H9 (cell line): ENCODE results near the gene KRT39. TPM values are rescaled to one million over a fixed set of nuclear protein-coding genes. Genes with fewer than 3 reads are reported as not detected.

Experiments
- DNase-seq: peaks from one replicate; pipeline ENCODE4 v3.0.0-alpha.2; 2017
- H2AFZ ChIP-seq: one replicate; pipeline ENCODE4 v1.6.1; 2013; ENCODE audit warnings: mild to moderate bottlenecking, low read length, control low read depth, moderate library complexity
- H2AK5ac ChIP-seq: 2 replicates; pipeline ENCODE4 v1.6.1; 2013; ENCODE audit warnings: low read length, control low read depth, mixed read lengths; ENCODE audit not compliant: insufficient read length
- H2BK120ac ChIP-seq: one replicate; pipeline ENCODE4 v1.6.1; 2013; ENCODE audit warnings: low read depth, mild to moderate bottlenecking, low read length, control low read depth, inconsistent platforms; ENCODE audit not compliant: poor library complexity, severe bottlenecking
- H2BK12ac ChIP-seq: 2 replicates; pipeline ENCODE4 v1.6.1; 2013; ENCODE audit warnings: low read length, control low read depth, mixed read lengths, low read depth; ENCODE audit not compliant: insufficient read length
- H2BK15ac ChIP-seq: 2 replicates; pipeline ENCODE4 v1.6.1; 2013; ENCODE audit warnings: low read depth, low read length, control low read depth
- H2BK20ac ChIP-seq: one replicate; pipeline ENCODE4 v1.6.1; 2013; ENCODE audit warnings: low read depth, mild to moderate bottlenecking, low read length, control low read depth, inconsistent platforms; ENCODE audit not compliant: poor library complexity, severe bottlenecking
- H2BK5ac ChIP-seq: 2 replicates; pipeline ENCODE4 v1.6.1; 2013; ENCODE audit warnings: low read length, control low read depth, mixed read lengths; ENCODE audit not compliant: insufficient read length
- H3K14ac ChIP-seq: 2 replicates; pipeline ENCODE4 v1.6.1; 2013; ENCODE audit warnings: low read length, control low read depth; ENCODE audit not compliant: insufficient read depth
- H3K18ac ChIP-seq: 2 replicates; pipeline ENCODE4 v1.6.1; 2013; ENCODE audit warnings: low read depth, mild to moderate bottlenecking, mixed read lengths, low read length, control low read depth; ENCODE audit not compliant: insufficient read length
- H3K23ac ChIP-seq: 2 replicates; pipeline ENCODE4 v1.6.1; 2013; ENCODE audit warnings: low read length, control low read depth, mixed read lengths, low read depth; ENCODE audit not compliant: insufficient read length
- H3K23me2 ChIP-seq: 2 replicates; pipeline ENCODE4 v1.6.1; 2013; ENCODE audit warnings: low read depth, mild to moderate bottlenecking, mixed read lengths, low read length, control low read depth; ENCODE audit not compliant: insufficient read length, poor library complexity, severe bottlenecking
- H3K27ac ChIP-seq: 2 replicates; pipeline ENCODE4 v1.5.1; 2013; ENCODE audit warnings: low read length, control low read depth, mixed read lengths, low read depth; ENCODE audit not compliant: insufficient read length
- H3K27me3 ChIP-seq: 2 replicates; pipeline ENCODE4 v1.6.1; 2013; ENCODE audit warnings: low read length, control low read depth, inconsistent platforms; ENCODE audit not compliant: insufficient read depth
- H3K4ac ChIP-seq: 2 replicates; pipeline ENCODE4 v1.6.1; 2013; ENCODE audit warnings: low read depth, mild to moderate bottlenecking, control low read depth, inconsistent platforms, low read length, moderate library complexity
- H3K4me1 ChIP-seq: 2 replicates; pipeline ENCODE4 v1.6.1; 2013; ENCODE audit warnings: low read length, control low read depth, inconsistent platforms; ENCODE audit not compliant: insufficient read depth
- H3K4me2 ChIP-seq: 2 replicates; pipeline ENCODE4 v1.6.1; 2013; ENCODE audit warnings: low read length, control low read depth, mixed read lengths; ENCODE audit not compliant: insufficient read length, insufficient read depth
- H3K56ac ChIP-seq: 2 replicates; pipeline ENCODE4 v1.6.1; 2013; ENCODE audit warnings: low read depth, mild to moderate bottlenecking, mixed read lengths, low read length, control low read depth; ENCODE audit not compliant: insufficient read length
- H3K79me1 ChIP-seq: 2 replicates; pipeline ENCODE4 v1.6.1; 2013; ENCODE audit warnings: low read depth, mild to moderate bottlenecking, moderate library complexity, low read length, control low read depth, inconsistent platforms; ENCODE audit not compliant: insufficient read depth, poor library complexity, severe bottlenecking
- H3K79me2 ChIP-seq: 2 replicates; pipeline ENCODE4 v1.6.1; 2013; ENCODE audit warnings: low read length, control low read depth, inconsistent platforms; ENCODE audit not compliant: insufficient read depth
- H3K9ac ChIP-seq: 2 replicates; pipeline ENCODE4 v1.6.1; 2013; ENCODE audit warnings: low read length, control low read depth, mixed read lengths; ENCODE audit not compliant: insufficient read length; ENCODE audit errors: extremely low read depth
- H3K9me3 ChIP-seq: one replicate; pipeline ENCODE4 v1.6.1; 2013; ENCODE audit warnings: low read depth, low read length, inconsistent platforms; ENCODE audit not compliant: control insufficient read depth
- H3T11ph ChIP-seq: one replicate; pipeline ENCODE4 v1.6.1; 2013; ENCODE audit warnings: mild to moderate bottlenecking, low read length, control low read depth, inconsistent platforms
- H4K20me1 ChIP-seq: one replicate; pipeline ENCODE4 v1.6.1; 2013; ENCODE audit not compliant: control insufficient read depth, insufficient read length, insufficient read depth
- H4K5ac ChIP-seq: 2 replicates; pipeline ENCODE4 v1.6.1; 2013; ENCODE audit warnings: low read depth, mild to moderate bottlenecking, mixed read lengths, low read length, control low read depth; ENCODE audit not compliant: insufficient read length
- H4K8ac ChIP-seq: replicated peaks from 2 replicates; pipeline ENCODE4 v1.6.1; 2013; ENCODE audit warnings: low read length, control low read depth, mixed read lengths, low read depth; ENCODE audit not compliant: insufficient read length
- H4K91ac ChIP-seq: 2 replicates; pipeline ENCODE4 v1.6.1; 2013; ENCODE audit warnings: low read depth, mild to moderate bottlenecking, moderate library complexity, mixed read lengths, low read length, control low read depth; ENCODE audit not compliant: insufficient read length
- H3K27ac Mint-ChIP-seq, 3 experiments: 2 replicates in 2 of 3; 3 replicates in 1 of 3; pipeline ENCODE4 v1.8.0; 2020 to 2021; ENCODE audit warnings: mixed read lengths in 3 of 3, mild to moderate bottlenecking in 1 of 3, moderate library complexity in 1 of 3
- H3K27me3 Mint-ChIP-seq: 2 replicates; pipeline ENCODE4 v1.8.0; 2021; ENCODE audit warnings: low read depth, mild to moderate bottlenecking, moderate library complexity, mixed read lengths
- H3K36me3 Mint-ChIP-seq, 3 experiments: 2 replicates in 2 of 3; 3 replicates in 1 of 3; pipeline ENCODE4 v1.8.0; 2020 to 2021; ENCODE audit warnings: low read depth in 3 of 3, mixed read lengths in 3 of 3; ENCODE audit not compliant: insufficient read depth in 1 of 3
- H3K4me1 Mint-ChIP-seq, 2 experiments: 2 replicates each; pipeline ENCODE4 v1.8.0; 2020; ENCODE audit warnings: mixed read lengths in 2 of 2
- H3K4me3 Mint-ChIP-seq, 2 experiments: 2 replicates in 1 of 2; 3 replicates in 1 of 2; pipeline ENCODE4 v1.8.0; 2020 to 2021; ENCODE audit warnings: mild to moderate bottlenecking in 2 of 2, mixed read lengths in 2 of 2, moderate library complexity in 1 of 2
- H3K9me3 Mint-ChIP-seq, 2 experiments: 2 replicates in 1 of 2; 3 replicates in 1 of 2; pipeline ENCODE4 v1.8.0; 2020; ENCODE audit warnings: mild to moderate bottlenecking in 2 of 2, mixed read lengths in 2 of 2, moderate library complexity in 1 of 2
- WGBS: extraction: QIAGEN DNeasy Blood & Tissue Kit; methylation state at CpG from one replicate; pipeline ENCODE4 v1.1.7; 2013; ENCODE audit warnings: missing lambda C conversion rate, low lambda C conversion rate, mixed read lengths; ENCODE audit not compliant: insufficient read length; ENCODE audit errors: extremely low coverage; 5-methylcytosine and 5-hydroxymethylcytosine counted together
- total RNA-seq: library from RNA; stranded (reverse); gene quantifications from 2 replicates; pipeline ENCODE4 v1.2.1, GENCODE V29; 2021
- TF ChIP-seq, protein P1 (sequence below): fragments of 200-600 bp; sonication (generic); conservative IDR thresholded peaks from 3 replicates; pipeline ENCODE4 v1.8.0; 2021; ENCODE audit warnings: antibody characterized with exemption, mild to moderate bottlenecking

The KRT39 gene
- total RNA-seq, 1 experiment from 2014 or later: not detected

DNA sequence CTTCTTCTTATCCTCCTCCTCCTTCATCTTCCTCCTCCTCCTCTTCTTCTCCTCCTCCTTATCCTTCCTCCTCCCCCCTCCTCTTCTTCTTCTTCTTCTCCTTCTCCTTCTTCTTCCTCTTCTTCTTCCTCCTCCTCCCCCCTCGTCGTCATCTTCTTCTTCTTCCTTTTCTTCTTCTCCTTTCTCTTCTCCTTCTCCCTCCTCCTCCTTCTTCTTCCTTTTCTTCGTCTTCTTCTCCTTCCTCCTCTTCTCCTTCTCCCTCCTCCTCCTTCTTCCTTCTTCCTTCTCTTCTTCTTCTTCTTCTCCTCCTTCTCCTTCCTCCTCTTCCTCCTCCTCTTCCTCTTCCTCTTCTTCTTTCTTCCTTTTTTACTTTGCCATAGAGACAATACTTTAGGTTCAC is 24.2 kb downstream of the KRT39 start:
- TF ChIP-seq, protein P1, sequence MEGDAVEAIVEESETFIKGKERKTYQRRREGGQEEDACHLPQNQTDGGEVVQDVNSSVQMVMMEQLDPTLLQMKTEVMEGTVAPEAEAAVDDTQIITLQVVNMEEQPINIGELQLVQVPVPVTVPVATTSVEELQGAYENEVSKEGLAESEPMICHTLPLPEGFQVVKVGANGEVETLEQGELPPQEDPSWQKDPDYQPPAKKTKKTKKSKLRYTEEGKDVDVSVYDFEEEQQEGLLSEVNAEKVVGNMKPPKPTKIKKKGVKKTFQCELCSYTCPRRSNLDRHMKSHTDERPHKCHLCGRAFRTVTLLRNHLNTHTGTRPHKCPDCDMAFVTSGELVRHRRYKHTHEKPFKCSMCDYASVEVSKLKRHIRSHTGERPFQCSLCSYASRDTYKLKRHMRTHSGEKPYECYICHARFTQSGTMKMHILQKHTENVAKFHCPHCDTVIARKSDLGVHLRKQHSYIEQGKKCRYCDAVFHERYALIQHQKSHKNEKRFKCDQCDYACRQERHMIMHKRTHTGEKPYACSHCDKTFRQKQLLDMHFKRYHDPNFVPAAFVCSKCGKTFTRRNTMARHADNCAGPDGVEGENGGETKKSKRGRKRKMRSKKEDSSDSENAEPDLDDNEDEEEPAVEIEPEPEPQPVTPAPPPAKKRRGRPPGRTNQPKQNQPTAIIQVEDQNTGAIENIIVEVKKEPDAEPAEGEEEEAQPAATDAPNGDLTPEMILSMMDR: no peak
- no peaks in the 10 kb centered on the region for H3K9me3 ChIP-seq
- H3K9ac ChIP-seq: no peak overlapping the region
- H3K4me2 ChIP-seq: no peak overlapping the region
- H3K79me1 ChIP-seq: no peaks in the 10 kb centered on the region
- no peaks in the 10 kb centered on the region for H4K20me1 ChIP-seq
- Mint-ChIP-seq H3K27ac (no peak overlapping the region), H3K27me3 (no peaks in the 10 kb centered on the region; the same call in none of the 2 replicates), H3K36me3 (no peaks in the 10 kb centered on the region), H3K4me1 (peaks cover 2 to 8% of the 10 kb centered on the region in 2 experiments; a peak in 3 of 4 replicates), H3K9me3 (peaks cover 0 to 4% of the 10 kb centered on the region in 2 experiments; a peak in 3 of 5 replicates), H3K4me3 (no peak overlapping the region; a peak in 1 of 5 replicates)
- no peaks in the 10 kb centered on the region for H3K4me1 ChIP-seq
- peaks cover 3% of the 10 kb centered on the region for H3K23me2 ChIP-seq
- no peak overlapping the region for H3T11ph ChIP-seq
- no peak overlapping the region for H3K23ac ChIP-seq
- no peak overlapping the region for H2AK5ac ChIP-seq
- H4K91ac ChIP-seq: no peak overlapping the region
- H3K56ac ChIP-seq: no peak overlapping the region
- H3K18ac ChIP-seq: no peak overlapping the region
- no peak overlapping the region for H2BK5ac ChIP-seq
- no peak overlapping the region for H4K5ac ChIP-seq
- no peak overlapping the region for H2BK12ac ChIP-seq
- H3K27me3 ChIP-seq: no peaks in the 10 kb centered on the region
- H2BK15ac ChIP-seq: no peak overlapping the region
- no peak overlapping the region for H3K27ac ChIP-seq
- no peak overlapping the region for H3K4ac ChIP-seq
- WGBS: no CpG with 5 or more reads among the region's 3 CpGs
- no peak overlapping the region for H2AFZ ChIP-seq
- no peak overlapping the region for H2BK20ac ChIP-seq
- no peak overlapping the region for H4K8ac ChIP-seq
- no peaks in the 10 kb centered on the region for H3K79me2 ChIP-seq
- no peak overlapping the region for H3K14ac ChIP-seq
- H2BK120ac ChIP-seq: no peak overlapping the region
- no peak for DNase-seq
